HUES48 (cell line): Measurements from ENCODE around the gene TBC1D17.

Experiments
- H3K27ac ChIP-seq: one replicate; pipeline ENCODE4 v1.7.0; 2013; ENCODE audit warnings: low read depth, low read length, inconsistent platforms
- H3K27me3 ChIP-seq: 2 replicates; pipeline ENCODE4 v1.6.1; 2013; ENCODE audit warnings: mild to moderate bottlenecking, low read length; ENCODE audit not compliant: control insufficient read depth, insufficient read depth
- H3K36me3 ChIP-seq: 2 replicates; pipeline ENCODE4 v1.6.1; 2013; ENCODE audit warnings: low read length; ENCODE audit not compliant: control insufficient read depth, insufficient read depth
- H3K4me1 ChIP-seq: 2 replicates; pipeline ENCODE4 v1.6.1; 2013; ENCODE audit warnings: mild to moderate bottlenecking, low read length; ENCODE audit not compliant: control insufficient read depth, insufficient read depth
- H3K4me3 ChIP-seq: 2 replicates; pipeline ENCODE4 v1.5.1; 2013; ENCODE audit warnings: mild to moderate bottlenecking, low read depth, low read length
- H3K9ac ChIP-seq: 2 replicates; pipeline ENCODE4 v1.6.1; 2013; ENCODE audit warnings: mild to moderate bottlenecking, low read depth, low read length, moderate library complexity
- H3K9me3 ChIP-seq: 2 replicates; pipeline ENCODE4 v1.6.1; 2013; ENCODE audit warnings: low read length; ENCODE audit not compliant: control insufficient read depth, insufficient read depth

Gene TBC1D17

GRCh38 chr19:49838885-49839588 is 38.5 kb upstream of the TBC1D17 start:
- peaks cover 58% of the 10 kb centered on the region for H3K36me3 ChIP-seq
- no peaks in the 10 kb centered on the region for H3K4me1 ChIP-seq
- no peak overlapping the region for H3K27ac ChIP-seq
- no peak overlapping the region for H3K4me3 ChIP-seq
- no peaks in the 10 kb centered on the region for H3K27me3 ChIP-seq
- H3K9ac ChIP-seq = no peak overlapping the region
- no peaks in the 10 kb centered on the region for H3K9me3 ChIP-seq

DNA sequence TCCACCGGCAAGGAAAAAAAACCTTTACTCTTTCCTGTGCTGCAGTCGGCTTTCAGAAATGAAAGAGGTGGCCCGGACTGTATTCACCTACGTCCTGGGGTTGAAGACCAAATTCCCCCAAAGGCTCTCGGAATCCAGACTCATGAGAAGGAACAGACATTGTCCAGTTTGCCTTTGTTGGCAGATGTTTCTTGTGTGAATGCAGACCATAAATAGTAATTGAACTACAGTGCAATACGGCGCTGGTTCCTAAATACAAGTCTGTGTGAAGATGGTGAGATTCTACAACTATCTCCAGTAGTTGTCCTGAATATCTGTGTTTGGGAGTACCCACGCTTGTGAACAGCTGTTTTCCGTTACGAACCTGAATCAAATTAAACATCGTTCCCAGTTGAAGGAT is 37.8 kb upstream of the TBC1D17 start:
- H3K9ac ChIP-seq = no peak overlapping the region
- H3K36me3 ChIP-seq = peaks cover 52% of the 10 kb centered on the region
- H3K27ac ChIP-seq = no peak overlapping the region
- no peak overlapping the region for H3K4me3 ChIP-seq
- H3K4me1 ChIP-seq = no peaks in the 10 kb centered on the region
- H3K9me3 ChIP-seq = no peaks in the 10 kb centered on the region
- no peaks in the 10 kb centered on the region for H3K27me3 ChIP-seq

- H3K27me3 ChIP-seq = no peaks in the 10 kb centered on the region
- no peaks in the 10 kb centered on the region for H3K4me1 ChIP-seq
- no peak overlapping the region for H3K27ac ChIP-seq
- H3K36me3 ChIP-seq = peaks cover 46% of the 10 kb centered on the region
- H3K9me3 ChIP-seq = no peaks in the 10 kb centered on the region
- no peak overlapping the region for H3K4me3 ChIP-seq
- H3K9ac ChIP-seq = no peak overlapping the region
Observed at GRCh38 chr19:49840321-49840720, 37.2 kb upstream of the TBC1D17 start.

DNA sequence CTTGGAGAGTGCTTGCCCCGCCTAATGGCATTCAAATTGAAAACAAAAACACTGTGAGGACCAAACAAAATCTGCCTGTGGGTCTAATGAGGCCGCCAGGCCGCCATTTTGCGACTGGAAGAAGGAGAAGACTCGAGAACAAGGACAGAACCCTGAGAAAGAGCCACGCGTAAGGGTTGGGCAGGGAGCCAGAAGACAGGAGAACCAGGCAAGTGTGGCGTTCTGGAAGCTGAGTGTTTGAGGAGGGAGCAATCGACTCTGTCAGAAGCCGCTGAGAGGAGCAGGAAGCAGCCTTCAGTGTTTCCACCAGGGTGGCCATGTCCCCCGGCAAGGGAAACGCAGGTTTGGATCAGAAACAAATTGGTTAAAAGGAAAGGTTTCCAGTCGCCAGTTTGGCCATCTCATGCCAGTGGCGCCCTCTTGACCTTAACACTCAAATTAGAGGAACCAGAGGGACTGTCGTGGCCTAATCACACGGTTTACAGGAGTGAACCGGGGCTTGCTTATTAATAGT is 36.7 kb upstream of the TBC1D17 start:
- H3K9me3 ChIP-seq = no peaks in the 10 kb centered on the region
- no peaks in the 10 kb centered on the region for H3K27me3 ChIP-seq
- H3K36me3 ChIP-seq = peaks cover 45% of the 10 kb centered on the region
- H3K4me1 ChIP-seq = no peaks in the 10 kb centered on the region
- no peak overlapping the region for H3K4me3 ChIP-seq
- no peak overlapping the region for H3K27ac ChIP-seq
- no peak overlapping the region for H3K9ac ChIP-seq

DNA sequence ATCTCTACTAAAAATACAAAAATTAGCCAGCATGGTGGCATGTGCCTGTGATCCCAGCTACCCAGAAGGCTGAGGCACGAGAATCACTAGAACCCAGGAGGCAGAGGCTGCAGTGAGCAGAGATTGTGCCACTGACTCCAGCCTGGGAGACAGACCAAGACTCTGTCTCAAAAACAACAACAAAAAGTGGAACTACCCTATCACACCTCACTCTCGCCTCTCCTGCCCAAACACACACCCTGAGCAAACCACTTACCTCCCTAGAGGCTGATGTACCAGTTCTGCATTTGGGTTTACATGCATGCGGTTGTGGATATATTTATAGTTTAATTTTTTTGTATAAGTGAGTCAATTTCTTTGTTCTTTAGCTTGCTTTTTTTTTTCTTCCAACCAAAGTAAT is 34.2 kb upstream of the TBC1D17 start:
- Histone ChIP-seq H3K4me3 (no peak overlapping the region), H3K9ac (no peak overlapping the region), H3K27me3 (no peaks in the 10 kb centered on the region), H3K9me3 (no peaks in the 10 kb centered on the region), H3K4me1 (no peaks in the 10 kb centered on the region), H3K36me3 (peaks cover 21% of the 10 kb centered on the region), H3K27ac (no peak overlapping the region)

DNA sequence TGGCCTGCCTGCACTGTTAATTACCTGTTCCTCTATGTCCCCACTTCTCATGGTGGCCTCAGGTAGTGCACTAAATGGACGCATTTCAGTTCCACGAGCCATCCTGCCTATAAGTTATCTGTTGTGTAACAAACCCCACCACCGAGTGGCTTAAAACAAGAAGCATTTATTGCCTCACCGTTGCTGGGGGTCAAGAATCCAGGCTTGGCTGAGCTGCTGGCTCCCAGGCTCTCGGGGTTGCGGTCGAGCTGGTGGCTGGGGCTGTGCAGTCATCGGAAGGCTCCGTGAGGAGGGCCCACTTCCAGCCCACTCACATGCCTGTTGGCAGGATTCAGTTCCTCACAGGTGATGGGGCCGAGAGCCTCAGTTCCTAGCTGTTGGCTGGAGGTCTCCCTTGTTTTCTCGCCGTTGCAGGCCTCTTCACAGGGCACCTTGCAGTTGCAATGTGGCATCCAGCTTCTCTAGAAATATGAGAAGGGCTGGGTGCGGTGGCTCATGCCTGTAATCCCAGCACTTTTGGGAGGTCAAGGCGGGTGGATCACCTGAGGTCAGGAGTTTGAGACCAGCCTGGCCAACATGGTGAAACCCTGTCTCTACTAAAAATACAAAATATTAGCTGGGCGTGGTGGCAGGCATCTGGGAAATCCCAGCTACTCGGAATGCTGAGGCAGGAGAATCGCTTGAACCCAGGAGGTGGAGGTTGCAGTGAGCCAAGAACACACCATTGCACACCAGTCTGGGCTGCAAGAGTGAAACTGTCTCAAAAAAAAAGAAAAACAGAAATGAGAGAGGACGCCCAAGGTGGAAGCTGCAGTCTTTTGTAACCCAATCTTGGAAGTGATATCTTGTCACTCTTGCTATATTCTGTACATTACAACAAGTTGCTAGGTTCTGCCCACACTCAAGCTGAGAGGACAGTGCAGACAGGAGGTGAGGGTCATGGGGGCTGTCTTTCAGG is 33.1 kb upstream of the TBC1D17 start:
- Histone ChIP-seq H3K4me1 (no peaks in the 10 kb centered on the region), H3K9ac (no peak overlapping the region), H3K27me3 (no peaks in the 10 kb centered on the region), H3K27ac (no peak overlapping the region), H3K4me3 (no peak overlapping the region), H3K36me3 (peaks cover 10% of the 10 kb centered on the region), H3K9me3 (no peaks in the 10 kb centered on the region)

- H3K27ac ChIP-seq = no peak overlapping the region
- H3K9ac ChIP-seq = no peak overlapping the region
- H3K9me3 ChIP-seq = no peaks in the 10 kb centered on the region
- H3K27me3 ChIP-seq = no peaks in the 10 kb centered on the region
- H3K36me3 ChIP-seq = no peaks in the 10 kb centered on the region
- no peak overlapping the region for H3K4me3 ChIP-seq
- H3K4me1 ChIP-seq = peaks cover 5% of the 10 kb centered on the region; the same call in 1 of the 2 replicates
Observed at GRCh38 chr19:49845414-49845813, 32.1 kb upstream of the TBC1D17 start.

GRCh38 chr19:49846408-49846807 is 31.1 kb upstream of the TBC1D17 start:
- Histone ChIP-seq H3K27ac (no peak overlapping the region), H3K4me3 (no peak overlapping the region), H3K9ac (no peak overlapping the region), H3K36me3 (no peaks in the 10 kb centered on the region), H3K27me3 (no peaks in the 10 kb centered on the region), H3K4me1 (peaks cover 5% of the 10 kb centered on the region; the same call in 1 of the 2 replicates), H3K9me3 (no peaks in the 10 kb centered on the region)

DNA sequence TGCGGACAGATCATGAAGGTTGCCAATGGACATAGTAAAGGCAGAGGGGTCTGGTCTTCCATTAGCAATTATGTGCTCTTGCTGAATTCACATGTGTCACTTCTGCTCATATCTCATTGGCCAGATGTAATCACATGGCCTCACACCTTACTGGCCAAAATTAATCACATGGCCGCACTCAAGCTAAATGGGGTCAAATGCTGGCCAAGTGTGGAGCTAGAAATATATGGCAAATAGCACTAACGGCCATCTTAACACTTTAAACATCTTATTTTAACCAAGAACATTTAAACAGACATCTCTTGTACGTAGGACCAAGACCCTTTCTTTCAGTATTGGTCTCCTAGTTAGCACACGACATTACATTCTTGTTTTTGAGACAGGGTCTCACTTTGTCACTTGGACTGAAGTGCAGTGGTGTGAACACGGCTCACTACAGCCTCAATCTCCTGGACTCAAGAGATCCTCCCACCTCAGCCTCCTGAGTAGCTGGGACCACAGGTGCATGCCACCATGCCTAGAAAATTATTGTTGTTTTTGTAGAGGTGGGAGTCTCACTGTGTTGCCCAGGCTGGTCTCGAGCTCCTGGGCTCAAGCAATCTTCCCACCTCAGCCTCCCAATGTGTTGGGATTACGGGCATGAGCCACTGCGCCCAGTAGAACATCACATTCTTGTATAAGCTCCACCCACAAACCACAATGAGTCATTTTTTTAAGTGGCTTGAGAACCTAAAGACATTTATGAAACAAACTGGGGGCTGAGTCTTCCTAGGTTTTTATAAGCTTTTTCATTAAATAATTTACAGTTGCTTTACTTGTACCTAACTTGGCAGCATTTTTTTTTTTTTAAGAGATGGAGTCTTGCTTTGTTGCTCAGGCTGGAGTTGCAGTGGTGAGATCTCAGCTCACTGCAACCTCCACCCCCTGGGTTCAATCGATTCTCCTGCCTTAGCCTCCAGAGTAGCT is 29.5 kb upstream of the TBC1D17 start:
- Histone ChIP-seq H3K4me1 (peaks cover 16% of the 10 kb centered on the region), H3K4me3 (no peak overlapping the region), H3K36me3 (peaks cover 10% of the 10 kb centered on the region; the same call in 1 of the 2 replicates), H3K27ac (no peak overlapping the region), H3K27me3 (no peaks in the 10 kb centered on the region), H3K9ac (no peak overlapping the region), H3K9me3 (no peaks in the 10 kb centered on the region)

DNA sequence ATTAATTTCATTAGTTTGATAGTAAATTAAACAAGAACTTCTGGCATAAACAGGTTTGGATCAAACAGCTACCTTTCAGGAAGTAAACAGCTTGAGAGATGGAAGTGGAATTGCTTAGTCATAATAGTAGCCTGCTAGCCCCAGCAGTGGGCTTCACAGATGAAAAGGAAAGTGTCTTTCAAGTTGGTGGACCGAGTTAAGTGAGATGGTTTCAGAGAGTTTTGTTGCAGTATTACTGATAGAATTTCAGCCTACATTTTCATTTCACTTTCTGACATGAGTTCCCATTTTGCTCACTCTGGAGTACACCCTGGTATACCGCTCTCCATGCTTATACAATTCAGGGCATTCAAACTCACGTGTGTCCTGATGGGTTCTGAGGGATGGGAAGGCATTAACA is 28.6 kb upstream of the TBC1D17 start:
- Histone ChIP-seq H3K4me3 (no peak overlapping the region), H3K36me3 (peaks cover 15% of the 10 kb centered on the region), H3K9me3 (no peaks in the 10 kb centered on the region), H3K4me1 (peaks cover 16% of the 10 kb centered on the region), H3K9ac (no peak overlapping the region), H3K27ac (no peak overlapping the region), H3K27me3 (no peaks in the 10 kb centered on the region)
